ENCODE data around the gene ATP1A4.

Gene ATP1A4

GRCh38 chr1:160144921-160145320, 6.5 kb upstream of the ATP1A4 start:
- DNase-seq (ENCODE audit: low read depth in 3 of 3, low spot score in 1 of 3): no peak

GRCh38 chr1:160146107-160146506, 5.3 kb upstream of the ATP1A4 start:
- no peak for DNase-seq (ENCODE audit: low read depth in 3 of 3, low spot score in 1 of 3)

- DNase-seq (ENCODE audit: low read depth in 3 of 3, low spot score in 1 of 3): no peak
Measured at GRCh38 chr1:160148121-160148520, 3.3 kb upstream of the ATP1A4 start.

- no peak for DNase-seq (ENCODE audit: low read depth in 3 of 3, low spot score in 1 of 3)
Measured at GRCh38 chr1:160149233-160149632, 2.2 kb upstream of the ATP1A4 start.

GRCh38 chr1:160149716-160150115, 1.7 kb upstream of the ATP1A4 start:
- DNase-seq (ENCODE audit: low read depth in 3 of 3, low spot score in 1 of 3): no peak

- no peak for DNase-seq (ENCODE audit: low read depth in 3 of 3, low spot score in 1 of 3)
Measured at GRCh38 chr1:160154790-160155189, 3.4 kb downstream of the ATP1A4 start.

GRCh38 chr1:160156361-160156760, 5.0 kb downstream of the ATP1A4 start:
- DNase-seq (ENCODE audit: low read depth in 3 of 3, low spot score in 1 of 3): no peak

GRCh38 chr1:160157174-160157573, 5.8 kb downstream of the ATP1A4 start:
- DNase-seq (ENCODE audit: low read depth in 3 of 3, low spot score in 1 of 3): no peak

- no peak for DNase-seq (ENCODE audit: low read depth in 3 of 3, low spot score in 1 of 3)
Measured at GRCh38 chr1:160158031-160158430, 6.6 kb downstream of the ATP1A4 start.

- no peak for DNase-seq (ENCODE audit: low read depth in 3 of 3, low spot score in 1 of 3)
Measured at GRCh38 chr1:160158534-160158933, 7.1 kb downstream of the ATP1A4 start.

- no peak for DNase-seq (ENCODE audit: low read depth in 3 of 3, low spot score in 1 of 3)
Measured at GRCh38 chr1:160159846-160160245, 8.4 kb downstream of the ATP1A4 start.

GRCh38 chr1:160161965-160162705, 10.7 kb downstream of the ATP1A4 start:
- no peak for DNase-seq (ENCODE audit: low read depth in 3 of 3, low spot score in 1 of 3)

- no peak for DNase-seq (ENCODE audit: low read depth in 3 of 3, low spot score in 1 of 3)
Measured at GRCh38 chr1:160162931-160163330, 11.5 kb downstream of the ATP1A4 start.

- DNase-seq (ENCODE audit: low read depth in 3 of 3, low spot score in 1 of 3): no peak
Measured at GRCh38 chr1:160163615-160164014, 12.2 kb downstream of the ATP1A4 start.

- no peak for DNase-seq (ENCODE audit: low read depth in 3 of 3, low spot score in 1 of 3)
Measured at GRCh38 chr1:160164121-160164520, 12.7 kb downstream of the ATP1A4 start.

- DNase-seq (ENCODE audit: low read depth in 3 of 3, low spot score in 1 of 3): no peak
Measured at GRCh38 chr1:160166166-160166868, 14.9 kb downstream of the ATP1A4 start.

GRCh38 chr1:160167056-160167455, 15.7 kb downstream of the ATP1A4 start:
- no peak for DNase-seq (ENCODE audit: low read depth in 3 of 3, low spot score in 1 of 3)

- DNase-seq (ENCODE audit: low read depth in 3 of 3, low spot score in 1 of 3): no peak
Measured at GRCh38 chr1:160167580-160167979, 16.2 kb downstream of the ATP1A4 start.

- DNase-seq (ENCODE audit: low read depth in 3 of 3, low spot score in 1 of 3): no peak
Measured at GRCh38 chr1:160168016-160168415, 16.6 kb downstream of the ATP1A4 start.

GRCh38 chr1:160168609-160169369, 17.4 kb downstream of the ATP1A4 start:
- DNase-seq (ENCODE audit: low read depth in 3 of 3, low spot score in 1 of 3): no peak

GRCh38 chr1:160169553-160170399, 18.4 kb downstream of the ATP1A4 start:
- no peak for DNase-seq (ENCODE audit: low read depth in 3 of 3, low spot score in 1 of 3)

Data from stimulated activated CD4-positive, alpha-beta T cell treated with anti-CD3 and anti-CD28 coated beads, TNF-alpha, amount 100 ng/mL, for 1 hour (primary cell).